SK-N-SH (cell line): ENCODE data around the gene IRF9. TPM values are rescaled to one million over a fixed set of nuclear protein-coding genes. Genes with fewer than 3 reads are reported as not detected.

ENCODE experiments used
- CHD2 ChIP-seq: fragments of 150-350 bp; IDR thresholded peaks from 2 replicates; pipeline ENCODE4 v1.6.1; 2018; ENCODE audit warnings: low read length; ENCODE audit not compliant: partially characterized antibody
- ELF1 ChIP-seq: IDR thresholded peaks from 2 replicates; pipeline ENCODE4 v1.4.0; 2012
- EP300 ChIP-seq, 2 experiments: IDR thresholded peaks; 2 replicates each; pipeline versions ENCODE4 v1.4.0 to v1.6.1; 2012; ENCODE audit warnings: borderline replicate concordance in 1 of 2, low read depth in 1 of 2, low read length in 1 of 2
- FOXJ3 ChIP-seq: sonication (generic); formaldehyde crosslinking; IDR thresholded peaks from 2 replicates; pipeline ENCODE4 v1.5.1; 2020; ENCODE audit warnings: mild to moderate bottlenecking, missing genetic modification reagents
- MXI1 ChIP-seq: IDR thresholded peaks from 2 replicates; pipeline ENCODE4 v1.6.1; 2012; ENCODE audit warnings: mild to moderate bottlenecking, low read depth, low read length, improper control_type of control experiment
- NFIC ChIP-seq: IDR thresholded peaks from 2 replicates; pipeline ENCODE4 v1.4.0; 2012; ENCODE audit warnings: borderline replicate concordance
- NRF1 ChIP-seq: IDR thresholded peaks from 2 replicates; pipeline ENCODE4 v1.6.1; 2012; ENCODE audit warnings: low read depth, mild to moderate bottlenecking, low read length
- RFX5 ChIP-seq: IDR thresholded peaks from 2 replicates; pipeline ENCODE4 v1.6.1; 2012; ENCODE audit warnings: mild to moderate bottlenecking, improper control_type of control experiment, low read length
- RXRA ChIP-seq: IDR thresholded peaks from 2 replicates; pipeline ENCODE4 v1.4.0; 2012; ENCODE audit warnings: low read depth, mild to moderate bottlenecking, borderline replicate concordance
- SIN3A ChIP-seq: IDR thresholded peaks from 2 replicates; pipeline ENCODE4 v1.6.1; 2012; ENCODE audit warnings: low read depth, mild to moderate bottlenecking, low read length, moderate library complexity, borderline replicate concordance
- SMC3 ChIP-seq: IDR thresholded peaks from 2 replicates; pipeline ENCODE4 v1.6.1; 2012; ENCODE audit warnings: low read depth, low read length, improper control_type of control experiment
- TAF1 ChIP-seq: IDR thresholded peaks from 2 replicates; pipeline ENCODE4 v1.6.1; 2012; ENCODE audit warnings: low read depth, mild to moderate bottlenecking, low read length, moderate library complexity, borderline replicate concordance
- TCF12 ChIP-seq: IDR thresholded peaks from 2 replicates; pipeline ENCODE4 v1.4.0; 2012
- TEAD4 ChIP-seq: IDR thresholded peaks from 2 replicates; pipeline ENCODE4 v1.4.0; 2012; ENCODE audit warnings: mild to moderate bottlenecking, borderline replicate concordance; ENCODE audit not compliant: insufficient read depth
- YY1 ChIP-seq: IDR thresholded peaks from 2 replicates; pipeline ENCODE4 v1.4.0; 2012; ENCODE audit warnings: low read depth, mild to moderate bottlenecking
- polyA plus RNA-seq, 3 experiments: library from polyadenylated mRNA; depleted of rRNA; stranded (reverse); fragments of >200 nt; gene quantifications; 2 replicates each; pipeline ENCODE4 v1.2.3, GENCODE V29; 2012
- TF ChIP-seq, protein P1 (sequence below): IDR thresholded peaks from 2 replicates; pipeline ENCODE4 v1.4.0; 2012; ENCODE audit warnings: low read depth, borderline replicate concordance
- TF ChIP-seq, protein P2 (sequence below): IDR thresholded peaks from 2 replicates; pipeline ENCODE4 v1.6.1; 2012; ENCODE audit warnings: mild to moderate bottlenecking, low read depth, low read length, moderate library complexity
- TF ChIP-seq, protein P3 (sequence below): IDR thresholded peaks from 2 replicates; pipeline ENCODE4; 2012
- TF ChIP-seq, protein P4 (sequence below): IDR thresholded peaks from 2 replicates; pipeline ENCODE4 v1.4.0; 2012; ENCODE audit warnings: low read depth, borderline replicate concordance

IRF9 gene
- polyA plus RNA-seq, 1 of the 3 experiments (the other 2 are of a cell fraction), result 37.6 TPM

DNA sequence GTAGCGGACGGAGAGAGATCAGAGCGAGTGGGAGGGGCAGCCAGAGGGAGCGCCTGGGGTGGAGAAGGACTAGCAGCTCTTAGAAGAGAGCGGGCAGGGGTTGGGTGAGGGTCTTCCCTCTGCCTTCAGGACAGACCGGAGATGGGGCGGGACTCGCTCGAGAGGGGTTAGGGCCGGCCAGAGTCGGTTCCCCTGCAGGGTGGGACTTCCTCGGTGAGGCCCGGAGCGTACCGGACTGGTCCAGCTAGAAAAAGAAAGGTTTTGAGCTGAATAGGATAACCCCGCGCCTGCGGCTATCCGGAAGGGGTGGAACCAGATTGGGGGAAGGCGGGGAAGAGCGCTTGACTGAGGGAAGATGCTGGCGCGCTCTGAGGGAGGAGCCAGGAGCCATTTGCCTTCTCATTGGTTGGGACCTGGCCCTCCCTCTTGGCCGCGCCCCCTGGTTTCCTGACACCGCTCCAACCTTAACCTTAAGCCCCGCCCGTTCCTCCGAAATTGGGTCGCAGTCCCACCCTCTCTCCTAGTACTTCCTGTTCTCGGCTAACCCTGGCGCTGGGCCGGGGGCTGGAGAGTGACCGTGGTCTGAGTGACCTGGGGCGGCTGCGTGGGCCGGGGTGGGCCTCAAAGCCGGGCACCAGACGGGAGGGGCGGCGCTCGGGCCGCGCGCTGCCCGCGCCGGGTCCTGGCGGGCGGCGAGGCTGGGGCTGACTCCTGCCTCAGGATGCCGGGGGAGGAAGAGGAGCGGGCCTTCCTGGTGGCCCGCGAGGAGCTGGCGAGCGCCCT lies 13.9 kb upstream of the IRF9 start, which contains the start of gene RNF31 (continued):
- TF ChIP-seq, protein P1, sequence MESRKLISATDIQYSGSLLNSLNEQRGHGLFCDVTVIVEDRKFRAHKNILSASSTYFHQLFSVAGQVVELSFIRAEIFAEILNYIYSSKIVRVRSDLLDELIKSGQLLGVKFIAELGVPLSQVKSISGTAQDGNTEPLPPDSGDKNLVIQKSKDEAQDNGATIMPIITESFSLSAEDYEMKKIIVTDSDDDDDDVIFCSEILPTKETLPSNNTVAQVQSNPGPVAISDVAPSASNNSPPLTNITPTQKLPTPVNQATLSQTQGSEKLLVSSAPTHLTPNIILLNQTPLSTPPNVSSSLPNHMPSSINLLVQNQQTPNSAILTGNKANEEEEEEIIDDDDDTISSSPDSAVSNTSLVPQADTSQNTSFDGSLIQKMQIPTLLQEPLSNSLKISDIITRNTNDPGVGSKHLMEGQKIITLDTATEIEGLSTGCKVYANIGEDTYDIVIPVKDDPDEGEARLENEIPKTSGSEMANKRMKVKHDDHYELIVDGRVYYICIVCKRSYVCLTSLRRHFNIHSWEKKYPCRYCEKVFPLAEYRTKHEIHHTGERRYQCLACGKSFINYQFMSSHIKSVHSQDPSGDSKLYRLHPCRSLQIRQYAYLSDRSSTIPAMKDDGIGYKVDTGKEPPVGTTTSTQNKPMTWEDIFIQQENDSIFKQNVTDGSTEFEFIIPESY, result no peak
- TF ChIP-seq NRF1 (no peak), NFIC (no peak), EP300 (IDR thresholded peaks at IDR 0.05; ENCODE audit: borderline replicate concordance in 1 of 2, low read depth in 1 of 2, low read length in 1 of 2) (no peak), TAF1 (peak; percentile 22), TCF12 (no peak), FOXJ3 (CRISPR knock-in tag) (no peak), RXRA (no peak), YY1 (no peak), SIN3A (peak; percentile 53; the same call in 1 of the 2 replicates), CHD2 (no peak), MXI1 (0 out of 2 replicates have a peak, but pooled peaks have one; percentile 40), SMC3 (no peak), TEAD4 (no peak), RFX5 (no peak), ELF1 (peak; percentile 32; the same call in 1 of the 2 replicates)
- TF ChIP-seq, protein P2, sequence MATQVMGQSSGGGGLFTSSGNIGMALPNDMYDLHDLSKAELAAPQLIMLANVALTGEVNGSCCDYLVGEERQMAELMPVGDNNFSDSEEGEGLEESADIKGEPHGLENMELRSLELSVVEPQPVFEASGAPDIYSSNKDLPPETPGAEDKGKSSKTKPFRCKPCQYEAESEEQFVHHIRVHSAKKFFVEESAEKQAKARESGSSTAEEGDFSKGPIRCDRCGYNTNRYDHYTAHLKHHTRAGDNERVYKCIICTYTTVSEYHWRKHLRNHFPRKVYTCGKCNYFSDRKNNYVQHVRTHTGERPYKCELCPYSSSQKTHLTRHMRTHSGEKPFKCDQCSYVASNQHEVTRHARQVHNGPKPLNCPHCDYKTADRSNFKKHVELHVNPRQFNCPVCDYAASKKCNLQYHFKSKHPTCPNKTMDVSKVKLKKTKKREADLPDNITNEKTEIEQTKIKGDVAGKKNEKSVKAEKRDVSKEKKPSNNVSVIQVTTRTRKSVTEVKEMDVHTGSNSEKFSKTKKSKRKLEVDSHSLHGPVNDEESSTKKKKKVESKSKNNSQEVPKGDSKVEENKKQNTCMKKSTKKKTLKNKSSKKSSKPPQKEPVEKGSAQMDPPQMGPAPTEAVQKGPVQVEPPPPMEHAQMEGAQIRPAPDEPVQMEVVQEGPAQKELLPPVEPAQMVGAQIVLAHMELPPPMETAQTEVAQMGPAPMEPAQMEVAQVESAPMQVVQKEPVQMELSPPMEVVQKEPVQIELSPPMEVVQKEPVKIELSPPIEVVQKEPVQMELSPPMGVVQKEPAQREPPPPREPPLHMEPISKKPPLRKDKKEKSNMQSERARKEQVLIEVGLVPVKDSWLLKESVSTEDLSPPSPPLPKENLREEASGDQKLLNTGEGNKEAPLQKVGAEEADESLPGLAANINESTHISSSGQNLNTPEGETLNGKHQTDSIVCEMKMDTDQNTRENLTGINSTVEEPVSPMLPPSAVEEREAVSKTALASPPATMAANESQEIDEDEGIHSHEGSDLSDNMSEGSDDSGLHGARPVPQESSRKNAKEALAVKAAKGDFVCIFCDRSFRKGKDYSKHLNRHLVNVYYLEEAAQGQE, result no peak
- TF ChIP-seq, protein P3, sequence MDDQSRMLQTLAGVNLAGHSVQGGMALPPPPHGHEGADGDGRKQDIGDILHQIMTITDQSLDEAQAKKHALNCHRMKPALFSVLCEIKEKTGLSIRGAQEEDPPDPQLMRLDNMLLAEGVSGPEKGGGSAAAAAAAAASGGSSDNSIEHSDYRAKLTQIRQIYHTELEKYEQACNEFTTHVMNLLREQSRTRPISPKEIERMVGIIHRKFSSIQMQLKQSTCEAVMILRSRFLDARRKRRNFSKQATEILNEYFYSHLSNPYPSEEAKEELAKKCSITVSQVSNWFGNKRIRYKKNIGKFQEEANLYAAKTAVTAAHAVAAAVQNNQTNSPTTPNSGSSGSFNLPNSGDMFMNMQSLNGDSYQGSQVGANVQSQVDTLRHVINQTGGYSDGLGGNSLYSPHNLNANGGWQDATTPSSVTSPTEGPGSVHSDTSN, result 0 out of 2 replicates have a peak, but pooled peaks have one; percentile 35
- TF ChIP-seq, protein P4, sequence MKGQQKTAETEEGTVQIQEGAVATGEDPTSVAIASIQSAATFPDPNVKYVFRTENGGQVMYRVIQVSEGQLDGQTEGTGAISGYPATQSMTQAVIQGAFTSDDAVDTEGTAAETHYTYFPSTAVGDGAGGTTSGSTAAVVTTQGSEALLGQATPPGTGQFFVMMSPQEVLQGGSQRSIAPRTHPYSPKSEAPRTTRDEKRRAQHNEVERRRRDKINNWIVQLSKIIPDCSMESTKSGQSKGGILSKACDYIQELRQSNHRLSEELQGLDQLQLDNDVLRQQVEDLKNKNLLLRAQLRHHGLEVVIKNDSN, result no peak
